Fibroblast of skin of right biceps (primary cell): Measurements from ENCODE around the gene ELAC2.

ENCODE experiments used
- DNase-seq: peaks from one replicate; pipeline ENCODE4 v3.0.0-alpha.2; 2013

Gene ELAC2

GRCh38 chr17:12947047-12947446 lies 70.8 kb downstream of the ELAC2 start:
- no peak for DNase-seq
